SKM-1 (cell line): ENCODE data around the gene SCAMP4.

Experiments used
- DNase-seq: peaks from one replicate; lab custom pipeline; 2025; ENCODE audit not compliant: unreplicated experiment; lab: John Stamatoyannopoulos, UW

The SCAMP4 gene

GRCh38 chr19:1905110-1905862 lies at the start of gene SCAMP4, which contains the start of gene ADAT3:
TSS of gene SCAMP4 (plus strand) at chr19:1905399. CDS start at chr19:1915020, 9,621 bp downstream.
TSS of gene ADAT3 (plus strand) at chr19:1905399. CDS start at chr19:1912048, 6,649 bp downstream.
- peak; percentile 44 for DNase-seq

GRCh38 chr19:1855828-1856255 lies 49.4 kb upstream of the SCAMP4 start:
- no peak for DNase-seq

DNA sequence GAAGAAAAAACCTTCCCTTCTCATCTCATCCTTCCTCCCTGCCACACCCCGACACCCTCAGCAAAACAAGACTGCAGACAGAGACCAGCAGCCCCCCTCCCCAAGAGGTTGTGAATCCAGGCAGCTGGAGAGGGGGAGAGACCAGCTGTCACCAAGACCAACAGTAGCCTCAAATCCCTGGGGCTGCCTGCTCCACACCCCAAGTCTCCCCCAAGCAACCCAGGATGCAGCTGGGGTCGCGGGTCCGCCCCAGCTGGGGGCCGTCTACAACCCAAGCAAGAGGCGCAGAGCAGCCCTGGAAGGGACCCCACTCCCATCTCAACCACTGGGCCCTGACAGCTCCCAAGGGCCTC lies 48.9 kb upstream of the SCAMP4 start:
- DNase-seq = no peak

DNA sequence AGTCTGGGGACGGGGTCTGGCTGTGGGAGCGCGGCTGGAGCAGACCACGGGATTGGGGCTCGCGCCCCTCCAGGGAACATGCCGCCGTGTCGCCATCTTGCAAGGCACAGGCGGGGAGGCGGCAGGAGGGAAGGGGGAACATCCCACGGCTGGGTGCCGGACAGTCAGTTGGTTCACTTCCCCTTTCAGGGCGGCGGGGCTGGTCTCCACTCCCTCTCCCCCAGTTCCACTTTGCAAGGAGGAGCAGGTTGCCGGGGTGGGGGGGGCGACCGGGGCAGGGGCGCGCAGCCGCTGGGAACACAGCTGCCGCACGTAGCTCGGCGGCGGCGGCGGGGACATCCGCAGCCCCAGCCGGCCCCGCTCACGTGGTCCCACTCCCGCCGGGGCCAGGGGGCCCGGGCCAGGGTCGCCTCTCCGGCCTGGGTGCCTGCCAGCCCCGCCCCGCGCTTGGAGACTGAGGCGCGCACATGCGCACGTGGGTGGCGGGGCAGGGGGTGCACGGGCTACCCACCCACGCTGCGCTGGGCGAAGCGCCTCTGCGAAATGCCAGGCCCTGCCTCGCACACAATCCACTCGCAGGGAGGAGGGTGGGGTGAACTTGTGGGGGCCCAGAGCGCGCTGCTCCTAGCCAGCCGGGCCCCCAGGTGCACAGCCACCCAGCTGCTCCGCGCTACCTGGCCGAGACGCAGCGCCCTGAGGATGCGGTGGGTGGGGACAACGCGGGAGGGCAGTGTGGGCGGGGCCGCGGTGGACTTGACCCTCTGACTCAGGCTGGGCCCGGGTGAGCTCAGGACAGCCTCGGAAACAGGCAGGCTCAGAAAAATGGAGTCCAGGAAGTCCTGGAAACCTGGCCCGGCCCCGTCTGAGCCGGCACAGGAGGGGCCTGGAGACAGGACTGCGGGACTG lies 48.2 kb upstream of the SCAMP4 start:
- peak; percentile 88 for DNase-seq

GRCh38 chr19:1857648-1858326 lies 47.4 kb upstream of the SCAMP4 start:
- peak; percentile 24 for DNase-seq

DNA sequence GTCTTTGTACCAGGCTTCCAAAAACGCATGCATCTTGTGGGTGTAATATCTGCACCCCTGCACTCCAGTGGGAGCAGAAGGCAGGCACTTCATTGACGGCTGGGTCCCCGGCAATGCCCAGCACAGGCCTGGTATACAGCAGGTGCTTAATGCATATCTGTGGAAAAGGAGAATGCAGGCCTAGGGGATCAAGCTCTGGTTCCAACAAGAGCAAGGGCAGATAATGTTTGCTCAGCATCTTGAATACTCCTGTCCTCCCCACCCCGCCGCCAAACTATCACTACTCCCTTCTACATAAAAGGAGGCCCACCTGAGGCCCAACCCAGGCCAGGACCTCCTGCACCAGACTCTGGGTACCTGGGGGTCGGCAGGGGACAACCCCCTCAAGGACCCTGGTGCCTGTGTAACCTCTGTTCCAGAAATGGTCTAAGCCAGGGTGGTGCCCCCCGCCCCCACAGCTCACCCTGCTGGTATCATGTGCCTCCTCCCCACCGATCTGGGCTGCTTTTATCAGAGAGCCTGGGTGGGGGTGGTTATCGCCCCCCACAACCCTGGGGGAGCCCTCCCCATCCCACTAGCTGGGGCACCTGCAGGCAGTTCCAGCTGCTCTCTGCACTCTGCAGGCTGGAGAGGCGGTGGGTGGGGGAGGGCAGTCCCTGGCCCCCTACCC lies 46.7 kb upstream of the SCAMP4 start:
- no peak for DNase-seq

- no peak for DNase-seq
Measured at GRCh38 chr19:1859331-1859781, 45.8 kb upstream of the SCAMP4 start.

GRCh38 chr19:1860042-1860775 lies 45.0 kb upstream of the SCAMP4 start:
- no peak for DNase-seq

DNA sequence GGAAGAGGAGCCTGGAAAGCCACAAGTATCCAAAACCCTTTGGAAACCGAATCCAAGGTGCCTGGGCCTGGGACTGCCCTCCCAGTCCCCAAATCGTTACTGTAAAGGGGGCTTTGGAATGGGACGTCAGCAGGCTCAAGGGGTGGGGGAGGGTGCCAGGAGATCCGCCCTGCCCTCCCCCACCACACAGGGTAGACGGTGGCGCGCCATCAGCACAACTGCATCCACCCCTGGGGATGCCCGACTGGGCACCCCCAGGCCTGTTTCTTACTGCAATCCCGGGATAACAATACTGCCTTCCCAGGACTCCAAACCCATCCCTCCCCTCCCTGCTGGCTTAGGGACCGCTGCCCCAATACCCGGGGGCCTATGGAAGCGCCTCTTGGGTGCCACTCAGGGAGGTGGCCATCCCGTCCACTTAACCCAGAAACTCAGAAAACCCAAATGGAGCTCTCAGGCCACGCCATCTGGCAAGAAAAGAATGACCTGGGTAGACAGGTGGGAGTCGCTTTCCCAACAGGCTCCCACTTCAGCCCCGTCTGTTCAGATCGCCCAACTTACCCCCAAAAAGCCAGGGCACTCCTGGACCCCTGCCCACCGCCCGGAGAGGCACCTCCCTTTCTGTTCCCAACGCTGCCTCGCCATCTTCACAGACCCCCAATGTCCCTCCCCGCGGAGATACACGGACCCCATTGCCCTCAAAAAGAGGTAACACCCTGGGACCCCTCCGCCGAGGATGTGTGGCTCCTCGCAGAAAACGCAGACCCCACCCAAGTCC lies 44.2 kb upstream of the SCAMP4 start:
- no peak for DNase-seq

- no peak for DNase-seq
Measured at GRCh38 chr19:1861599-1862031, 43.6 kb upstream of the SCAMP4 start.

- no peak for DNase-seq
Measured at GRCh38 chr19:1862068-1862423, 43.2 kb upstream of the SCAMP4 start.

- DNase-seq = no peak
Measured at GRCh38 chr19:1862424-1863327, 42.5 kb upstream of the SCAMP4 start.

- DNase-seq = no peak
Measured at GRCh38 chr19:1863328-1863637, 41.9 kb upstream of the SCAMP4 start, which contains the start of gene KLF16. TSS of gene KLF16 (minus strand) at chr19:1863579. CDS start at chr19:1863497, 82 bp downstream.

DNA sequence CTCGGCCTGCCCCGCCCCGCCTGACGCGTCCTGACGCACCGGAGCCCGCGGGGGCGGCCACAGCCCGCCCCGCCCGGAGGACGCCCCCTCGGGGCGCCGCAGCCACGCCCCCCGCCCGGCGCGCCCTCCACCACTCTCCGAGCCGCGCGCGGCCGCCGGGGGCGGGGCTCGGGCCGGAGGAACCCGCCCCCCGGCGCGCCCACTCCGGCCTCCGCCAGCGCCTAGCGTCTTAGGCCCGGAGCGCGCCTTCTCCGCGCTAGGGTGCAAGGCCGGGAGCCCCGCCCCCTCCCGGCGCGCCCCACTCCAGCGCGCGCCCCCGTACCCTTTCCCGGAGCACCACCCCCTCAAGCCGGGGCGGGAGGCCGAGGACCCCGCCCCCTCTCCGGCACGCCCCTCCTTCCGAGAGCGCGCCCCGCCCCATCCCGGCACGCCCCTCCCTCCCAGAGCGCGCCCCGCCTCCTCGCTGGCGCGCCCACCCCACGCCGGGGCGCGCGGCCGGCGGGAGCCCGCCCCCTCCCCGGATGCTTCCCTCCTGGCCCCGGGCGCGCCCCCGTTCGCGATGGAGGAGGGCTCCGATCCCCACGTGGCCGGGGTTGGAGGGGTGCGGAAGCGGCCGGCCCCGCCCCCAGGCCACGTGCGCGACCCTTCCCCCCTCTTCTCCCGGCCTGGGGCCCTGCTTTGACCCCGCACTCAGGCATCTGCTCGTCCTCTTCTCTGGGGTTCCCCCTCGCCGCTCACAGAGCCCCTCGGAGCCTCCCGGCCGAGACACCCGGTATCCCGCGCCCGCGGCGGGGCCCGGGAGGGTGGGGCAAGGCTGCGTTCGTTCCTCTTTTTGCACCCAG lies 41.3 kb upstream of the SCAMP4 start:
- DNase-seq = peak; percentile 88

- DNase-seq = peak; percentile 46
Measured at GRCh38 chr19:1864480-1865171, 40.6 kb upstream of the SCAMP4 start.

- no peak for DNase-seq
Measured at GRCh38 chr19:1865172-1866010, 39.8 kb upstream of the SCAMP4 start.
